Mucosa of rectum (tissue), 2 donors: ENCODE data around the gene TXNRD2.

Experiments
- H3K27ac ChIP-seq, 2 donors: one replicate each; pipeline ENCODE4 v1.7.0; 2013; ENCODE audit warnings: inconsistent platforms in 2 of 2, low read depth in 2 of 2, low read length in 2 of 2
- H3K27me3 ChIP-seq, 2 donors: one replicate each; pipeline ENCODE4 v1.7.0; 2013; ENCODE audit warnings: low read length in 2 of 2; ENCODE audit not compliant: control insufficient read depth in 2 of 2, insufficient read depth in 2 of 2
- H3K36me3 ChIP-seq, 2 donors: one replicate each; pipeline ENCODE4 v1.7.0; 2013; ENCODE audit warnings: low read length in 2 of 2; ENCODE audit not compliant: control insufficient read depth in 2 of 2, insufficient read depth in 2 of 2
- H3K4me1 ChIP-seq, 2 donors: one replicate each; pipeline ENCODE4 v1.7.0; 2013; ENCODE audit warnings: low read length in 2 of 2, mild to moderate bottlenecking in 1 of 2; ENCODE audit not compliant: control insufficient read depth in 2 of 2, insufficient read depth in 2 of 2
- H3K4me3 ChIP-seq, 2 donors: one replicate each; pipeline ENCODE4 v1.7.0; 2013; ENCODE audit warnings: low read length in 2 of 2
- H3K9ac ChIP-seq, 2 donors: one replicate each; pipeline ENCODE4 v1.7.0; 2013; ENCODE audit warnings: low read length in 2 of 2, low read depth in 1 of 2, mild to moderate bottlenecking in 1 of 2
- H3K9me3 ChIP-seq, 2 donors: one replicate each; pipeline ENCODE4 v1.7.0; 2013; ENCODE audit warnings: low read length in 2 of 2; ENCODE audit not compliant: control insufficient read depth in 2 of 2
- donor health status: healthy.
- donor health status: Normal muscosa, but diverticular disease.

TXNRD2 gene

GRCh38 chr22:19828035-19828401, 113.6 kb downstream of the TXNRD2 start:
- Histone ChIP-seq H3K27me3 (no peaks in the 10 kb centered on the region), H3K9ac (no peak overlapping the region), H3K27ac (no peak overlapping the region), H3K36me3 (no peaks in the 10 kb centered on the region), H3K4me1 (no peaks in the 10 kb centered on the region), H3K4me3 (no peak overlapping the region), H3K9me3 (no peaks in the 10 kb centered on the region)

- Histone ChIP-seq H3K27ac (no peak overlapping the region), H3K9ac (no peak overlapping the region), H3K36me3 (no peaks in the 10 kb centered on the region), H3K9me3 (no peaks in the 10 kb centered on the region), H3K4me1 (no peaks in the 10 kb centered on the region), H3K4me3 (no peak overlapping the region), H3K27me3 (no peaks in the 10 kb centered on the region)
These were observed 114.1 kb downstream of the TXNRD2 start for GRCh38 chr22:19827341-19828034.

GRCh38 chr22:19826619-19826950, 115.0 kb downstream of the TXNRD2 start:
- Histone ChIP-seq H3K27me3 (no peaks in the 10 kb centered on the region), H3K9ac (no peak overlapping the region), H3K4me3 (no peak overlapping the region), H3K9me3 (no peaks in the 10 kb centered on the region), H3K27ac (no peak overlapping the region), H3K36me3 (no peaks in the 10 kb centered on the region), H3K4me1 (no peaks in the 10 kb centered on the region)

- no peaks in the 10 kb centered on the region for H3K27me3 ChIP-seq
- H3K9ac ChIP-seq, result no peak overlapping the region
- no peaks in the 10 kb centered on the region for H3K36me3 ChIP-seq
- H3K27ac ChIP-seq, result no peak overlapping the region
- no peaks in the 10 kb centered on the region for H3K9me3 ChIP-seq
- H3K4me1 ChIP-seq, result no peaks in the 10 kb centered on the region
- no peak overlapping the region for H3K4me3 ChIP-seq
These were observed 115.6 kb downstream of the TXNRD2 start for GRCh38 chr22:19825904-19826618.
